ENCODE data around the gene CTNNA2. TPM values are rescaled to one million over a fixed set of nuclear protein-coding genes. Genes with fewer than 3 reads are reported as not detected.
A peak's percentile ranks its signal among the peaks of the same experiment; 100 is the strongest.

Gene CTNNA2
- total RNA-seq, 2 donors from 2014 or later = not detected

DNA sequence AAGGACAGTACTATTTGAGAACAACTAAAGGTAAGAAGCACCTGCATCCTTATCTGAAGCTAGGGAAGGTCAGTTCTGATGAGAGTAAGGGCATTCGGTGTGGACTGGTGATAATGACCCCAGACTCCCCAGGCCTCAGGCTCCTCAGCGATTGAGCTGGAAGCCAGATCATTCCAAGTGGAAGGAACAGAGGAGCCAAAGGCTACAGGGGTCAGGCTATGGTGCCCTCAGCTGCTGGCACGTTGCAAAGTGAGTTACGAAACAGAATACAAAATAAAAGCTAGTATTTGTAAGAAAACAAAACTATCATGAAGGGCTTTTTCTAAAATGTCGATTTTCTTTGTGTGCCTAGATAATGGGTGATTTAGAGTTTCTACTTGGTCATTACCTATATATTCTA is 960.2 kb downstream of the CTNNA2 start:
- TF ChIP-seq, protein P1, sequence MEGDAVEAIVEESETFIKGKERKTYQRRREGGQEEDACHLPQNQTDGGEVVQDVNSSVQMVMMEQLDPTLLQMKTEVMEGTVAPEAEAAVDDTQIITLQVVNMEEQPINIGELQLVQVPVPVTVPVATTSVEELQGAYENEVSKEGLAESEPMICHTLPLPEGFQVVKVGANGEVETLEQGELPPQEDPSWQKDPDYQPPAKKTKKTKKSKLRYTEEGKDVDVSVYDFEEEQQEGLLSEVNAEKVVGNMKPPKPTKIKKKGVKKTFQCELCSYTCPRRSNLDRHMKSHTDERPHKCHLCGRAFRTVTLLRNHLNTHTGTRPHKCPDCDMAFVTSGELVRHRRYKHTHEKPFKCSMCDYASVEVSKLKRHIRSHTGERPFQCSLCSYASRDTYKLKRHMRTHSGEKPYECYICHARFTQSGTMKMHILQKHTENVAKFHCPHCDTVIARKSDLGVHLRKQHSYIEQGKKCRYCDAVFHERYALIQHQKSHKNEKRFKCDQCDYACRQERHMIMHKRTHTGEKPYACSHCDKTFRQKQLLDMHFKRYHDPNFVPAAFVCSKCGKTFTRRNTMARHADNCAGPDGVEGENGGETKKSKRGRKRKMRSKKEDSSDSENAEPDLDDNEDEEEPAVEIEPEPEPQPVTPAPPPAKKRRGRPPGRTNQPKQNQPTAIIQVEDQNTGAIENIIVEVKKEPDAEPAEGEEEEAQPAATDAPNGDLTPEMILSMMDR (IDR thresholded peaks at IDR 0.05) = no peak
- Histone ChIP-seq H3K4me1 (peaks cover 0 to 5% of the 10 kb centered on the region in 2 donors), H3K36me3 (no peaks in the 10 kb centered on the region), H3K27ac (no peak overlapping the region), H3K27me3 (no peaks in the 10 kb centered on the region), H3K9me3 (no peaks in the 10 kb centered on the region), H3K4me3 (no peak overlapping the region)
- no peak for DNase-seq (ENCODE audit: low spot score)

DNA sequence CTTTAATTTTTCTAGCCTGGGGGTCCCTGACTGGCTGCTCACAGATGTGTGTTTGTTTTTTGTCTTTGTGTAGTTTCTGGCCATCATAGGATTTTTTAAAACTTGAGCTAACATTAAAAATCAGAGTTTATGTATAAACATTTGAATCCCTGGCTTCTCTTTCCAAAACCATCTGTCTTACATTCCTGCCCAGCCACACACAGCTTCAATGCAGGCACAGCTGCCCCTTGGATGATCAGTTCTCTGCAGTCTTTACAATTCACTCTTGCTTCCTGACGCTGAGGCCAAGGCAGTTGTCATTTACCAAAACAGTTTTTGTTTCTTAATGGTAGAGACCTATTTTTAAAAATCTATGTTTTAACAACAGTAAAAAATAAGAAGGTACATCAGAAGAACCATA is 960.9 kb downstream of the CTNNA2 start:
- no peak overlapping the region for H3K4me3 ChIP-seq
- no peak overlapping the region for H3K27ac ChIP-seq
- H3K9me3 ChIP-seq = no peaks in the 10 kb centered on the region
- TF ChIP-seq, protein P1 (IDR thresholded peaks at IDR 0.05) = no peak
- no peak for DNase-seq (ENCODE audit: low spot score)
- peaks cover 0 to 5% of the 10 kb centered on the region in 2 donors for H3K4me1 ChIP-seq
- H3K36me3 ChIP-seq = no peaks in the 10 kb centered on the region
- no peaks in the 10 kb centered on the region for H3K27me3 ChIP-seq

DNA sequence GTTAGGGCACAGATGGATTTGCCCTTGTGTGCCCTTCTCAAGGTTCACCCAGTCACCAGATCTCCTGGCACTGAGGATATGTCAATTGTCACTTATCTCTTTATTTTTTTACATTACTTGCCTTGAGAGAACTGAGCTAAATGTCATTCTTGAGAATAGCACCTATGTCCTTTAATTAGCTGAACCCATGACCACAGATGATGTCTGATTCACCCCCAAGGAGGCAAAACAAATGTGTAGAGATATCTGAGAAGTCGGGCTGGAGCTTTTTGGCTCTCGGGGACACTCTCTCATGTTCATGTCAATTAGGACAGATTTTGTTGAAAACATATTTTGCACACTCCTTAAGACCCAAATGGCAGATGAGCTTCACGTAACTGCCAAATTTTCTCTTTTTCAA is 963.1 kb downstream of the CTNNA2 start:
- Histone ChIP-seq H3K36me3 (no peaks in the 10 kb centered on the region), H3K9me3 (no peaks in the 10 kb centered on the region), H3K4me3 (no peak overlapping the region), H3K27me3 (no peaks in the 10 kb centered on the region), H3K27ac (no peak overlapping the region), H3K4me1 (peaks cover 0 to 5% of the 10 kb centered on the region in 2 donors)
- TF ChIP-seq, protein P1 (IDR thresholded peaks at IDR 0.05) = no peak
- no peak for DNase-seq (ENCODE audit: low spot score)

GRCh38 chr2:80476535-80477117 is 963.8 kb downstream of the CTNNA2 start:
- H3K9me3 ChIP-seq = no peaks in the 10 kb centered on the region
- TF ChIP-seq, protein P1 (IDR thresholded peaks at IDR 0.05) = no peak
- H3K4me3 ChIP-seq = no peak overlapping the region
- no peak for DNase-seq (ENCODE audit: low spot score)
- no peaks in the 10 kb centered on the region for H3K36me3 ChIP-seq
- no peak overlapping the region for H3K27ac ChIP-seq
- H3K27me3 ChIP-seq = no peaks in the 10 kb centered on the region
- H3K4me1 ChIP-seq = peaks cover 0 to 5% of the 10 kb centered on the region in 2 donors

GRCh38 chr2:80482276-80482675 is 969.4 kb downstream of the CTNNA2 start:
- no peaks in the 10 kb centered on the region for H3K4me1 ChIP-seq
- H3K9me3 ChIP-seq = no peaks in the 10 kb centered on the region
- no peak for DNase-seq (ENCODE audit: low spot score)
- no peaks in the 10 kb centered on the region for H3K36me3 ChIP-seq
- H3K27me3 ChIP-seq = no peaks in the 10 kb centered on the region
- H3K27ac ChIP-seq = peak overlapping the region in 1 of 2 donors; percentile 11
- TF ChIP-seq, protein P1 (IDR thresholded peaks at IDR 0.05) = no peak
- no peak overlapping the region for H3K4me3 ChIP-seq

DNA sequence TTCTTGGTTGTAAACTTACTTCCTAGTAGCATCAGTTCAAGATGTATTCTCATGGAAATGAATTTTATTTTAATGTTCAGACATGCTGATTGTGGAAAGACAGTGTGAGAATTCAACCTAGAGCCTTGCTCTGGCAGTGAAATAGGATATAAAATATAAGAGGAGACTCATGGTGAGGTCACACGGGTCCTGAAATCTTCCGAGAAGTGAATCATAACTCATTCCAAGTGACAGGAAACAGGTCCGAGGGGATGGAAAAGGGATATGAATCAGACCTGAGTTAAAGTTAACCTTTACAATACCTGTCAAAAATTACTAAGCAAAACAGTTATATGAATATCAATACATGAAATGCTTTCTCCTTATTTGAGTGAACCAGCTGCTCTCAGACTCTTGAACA is 976.9 kb downstream of the CTNNA2 start:
- Histone ChIP-seq H3K27me3 (no peaks in the 10 kb centered on the region), H3K9me3 (no peaks in the 10 kb centered on the region), H3K4me1 (no peaks in the 10 kb centered on the region), H3K36me3 (no peaks in the 10 kb centered on the region), H3K4me3 (no peak overlapping the region), H3K27ac (no peak overlapping the region)
- TF ChIP-seq, protein P1 (IDR thresholded peaks at IDR 0.05) = no peak
- no peak for DNase-seq (ENCODE audit: low spot score)

Measured in right atrium auricular region (tissue), 2 donors.